Type B pancreatic cell (in vitro differentiated cells): ENCODE results near the gene TMED8. TPM values are rescaled to one million over a fixed set of nuclear protein-coding genes. Genes with fewer than 3 reads are reported as not detected.
"Not testable (repeated sequence)": the region's sequence is repeated elsewhere in the genome, so short reads cannot be mapped to it uniquely, and the experiment has no call there.

Experiments
- DNase-seq: peaks from one replicate; pipeline ENCODE4 v3.0.0; 2021; ENCODE audit warnings: mixed read lengths; ENCODE audit not compliant: unreplicated experiment; ENCODE audit errors: extremely low spot score
- H3K27ac Mint-ChIP-seq: 2 replicates; pipeline ENCODE4 v1.8.0; 2021; ENCODE audit warnings: mild to moderate bottlenecking, mixed read lengths
- H3K27me3 Mint-ChIP-seq: 2 replicates; pipeline ENCODE4 v1.8.0; 2021; ENCODE audit warnings: mixed read lengths
- H3K36me3 Mint-ChIP-seq: 2 replicates; pipeline ENCODE4 v1.8.0; 2021; ENCODE audit warnings: mixed read lengths
- H3K4me1 Mint-ChIP-seq: one replicate; pipeline ENCODE4 v1.8.0; 2021; ENCODE audit warnings: mixed read lengths; ENCODE audit not compliant: unreplicated experiment
- H3K4me3 Mint-ChIP-seq: 2 replicates; pipeline ENCODE4 v1.8.0; 2021; ENCODE audit warnings: mild to moderate bottlenecking, mixed read lengths
- H3K9me3 Mint-ChIP-seq: 2 replicates; pipeline ENCODE4 v1.8.0; 2021; ENCODE audit warnings: mixed read lengths
- total RNA-seq: library from RNA; stranded (reverse); gene quantifications from 2 replicates; pipeline ENCODE4 v1.2.1, GENCODE V29; 2021; ENCODE audit warnings: low replicate concordance
- TF ChIP-seq, protein P1 (sequence below): fragments of 200-600 bp; sonication (generic); conservative IDR thresholded peaks from 2 replicates; pipeline ENCODE4 v1.5.0; 2021; ENCODE audit warnings: antibody characterized with exemption, mild to moderate bottlenecking

Gene TMED8
- total RNA-seq, 1 donor from 2014 or later = 17.4 TPM

DNA sequence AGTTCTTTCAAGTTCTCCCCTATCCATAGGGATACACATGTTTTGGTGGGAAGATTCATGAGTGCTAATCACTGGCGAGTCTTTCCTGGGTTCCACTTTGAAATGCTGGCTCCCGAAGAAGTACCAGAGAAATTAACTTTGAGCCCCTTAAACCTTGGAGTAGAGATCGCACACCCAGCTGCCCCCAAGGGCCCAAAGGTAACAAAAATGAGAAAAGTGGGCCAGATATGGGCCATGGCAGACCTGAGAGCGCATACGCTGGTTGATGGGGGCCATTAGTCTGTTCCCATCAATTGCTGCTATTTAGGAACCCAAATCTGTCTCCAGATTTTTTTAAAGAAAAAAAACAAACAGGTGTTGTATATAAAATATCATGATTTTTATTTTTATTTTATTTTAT lies 53.9 kb downstream of the TMED8 start:
- no peaks in the 10 kb centered on the region for H3K27me3 Mint-ChIP-seq
- no peaks in the 10 kb centered on the region for H3K9me3 Mint-ChIP-seq
- no peak for DNase-seq
- peaks cover 22% of the 10 kb centered on the region for H3K4me1 Mint-ChIP-seq
- TF ChIP-seq, protein P1, sequence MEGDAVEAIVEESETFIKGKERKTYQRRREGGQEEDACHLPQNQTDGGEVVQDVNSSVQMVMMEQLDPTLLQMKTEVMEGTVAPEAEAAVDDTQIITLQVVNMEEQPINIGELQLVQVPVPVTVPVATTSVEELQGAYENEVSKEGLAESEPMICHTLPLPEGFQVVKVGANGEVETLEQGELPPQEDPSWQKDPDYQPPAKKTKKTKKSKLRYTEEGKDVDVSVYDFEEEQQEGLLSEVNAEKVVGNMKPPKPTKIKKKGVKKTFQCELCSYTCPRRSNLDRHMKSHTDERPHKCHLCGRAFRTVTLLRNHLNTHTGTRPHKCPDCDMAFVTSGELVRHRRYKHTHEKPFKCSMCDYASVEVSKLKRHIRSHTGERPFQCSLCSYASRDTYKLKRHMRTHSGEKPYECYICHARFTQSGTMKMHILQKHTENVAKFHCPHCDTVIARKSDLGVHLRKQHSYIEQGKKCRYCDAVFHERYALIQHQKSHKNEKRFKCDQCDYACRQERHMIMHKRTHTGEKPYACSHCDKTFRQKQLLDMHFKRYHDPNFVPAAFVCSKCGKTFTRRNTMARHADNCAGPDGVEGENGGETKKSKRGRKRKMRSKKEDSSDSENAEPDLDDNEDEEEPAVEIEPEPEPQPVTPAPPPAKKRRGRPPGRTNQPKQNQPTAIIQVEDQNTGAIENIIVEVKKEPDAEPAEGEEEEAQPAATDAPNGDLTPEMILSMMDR = no peak
- H3K27ac Mint-ChIP-seq = no peak overlapping the region
- no peaks in the 10 kb centered on the region for H3K36me3 Mint-ChIP-seq
- no peak overlapping the region for H3K4me3 Mint-ChIP-seq

DNA sequence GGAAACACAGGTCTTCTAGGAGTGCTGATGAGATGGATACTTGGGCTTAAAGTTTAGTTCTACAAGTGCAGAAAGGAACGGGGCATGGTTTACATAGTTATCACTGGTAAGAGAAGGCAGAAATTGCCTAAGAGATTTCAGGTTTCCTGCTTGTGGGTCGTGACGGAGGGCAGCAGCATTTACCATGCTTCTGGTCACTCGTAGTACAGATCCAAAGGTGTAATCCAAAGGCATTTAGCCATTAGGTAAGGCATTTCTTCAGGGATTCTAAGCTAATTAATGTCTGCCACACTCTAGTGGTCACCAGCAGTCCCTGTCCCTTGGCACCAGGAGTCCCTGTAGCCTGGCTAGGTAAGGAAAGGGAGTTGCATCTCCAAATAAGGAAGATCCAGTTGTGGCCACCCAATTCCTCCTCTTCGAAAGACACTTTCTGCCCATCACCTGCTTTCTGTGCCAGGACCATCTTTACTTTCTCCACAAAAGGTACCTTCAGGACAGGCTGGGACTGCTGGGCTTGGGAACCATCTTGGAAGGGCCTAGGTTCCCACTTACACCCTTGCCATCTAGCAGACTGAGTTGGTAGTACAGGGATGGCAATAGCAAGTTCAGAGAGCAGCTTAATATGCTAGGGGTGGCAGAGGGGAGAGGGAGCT lies 54.5 kb downstream of the TMED8 start:
- Mint-ChIP-seq H3K9me3 (no peaks in the 10 kb centered on the region), H3K4me3 (peak overlapping the region; percentile 98), H3K27ac (peak overlapping the region; percentile 100), H3K4me1 (peaks cover 28% of the 10 kb centered on the region), H3K27me3 (no peaks in the 10 kb centered on the region), H3K36me3 (no peaks in the 10 kb centered on the region)
- TF ChIP-seq, protein P1 = no peak
- DNase-seq = no peak

DNA sequence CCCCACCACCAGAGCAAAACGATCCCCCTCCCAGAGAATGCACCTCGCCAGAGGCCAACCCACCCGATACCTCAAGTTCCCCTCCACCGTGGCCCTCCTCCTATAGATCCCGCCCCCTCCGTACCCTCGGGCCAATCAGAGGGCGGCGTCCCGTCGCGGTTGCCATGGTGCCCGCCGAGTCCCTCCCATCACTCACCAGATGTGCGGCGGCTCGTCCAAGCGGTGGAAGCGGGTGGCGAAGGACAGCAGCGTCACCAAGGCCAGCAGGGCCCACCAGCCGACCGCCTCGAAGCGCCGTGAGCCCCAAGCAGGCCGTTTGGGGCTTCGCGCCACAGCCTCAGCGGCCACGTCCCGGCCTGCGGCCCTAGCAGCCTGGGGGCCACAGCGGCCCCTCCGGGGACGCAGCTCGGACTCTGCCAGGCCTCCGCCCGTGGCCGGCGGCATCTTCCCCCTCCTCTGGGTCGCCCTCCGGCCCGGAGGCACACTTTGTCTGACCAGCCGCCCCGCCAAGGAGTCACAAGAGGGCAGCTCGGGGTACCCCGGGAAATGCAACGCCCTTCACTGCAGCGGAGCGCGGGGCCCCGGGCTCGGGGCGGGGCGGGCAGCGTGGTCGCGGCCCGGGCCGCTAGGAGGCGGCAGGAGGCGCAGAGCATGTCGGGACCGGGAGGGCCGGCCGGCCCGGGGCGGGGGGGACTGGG lies 56.5 kb downstream of the TMED8 start, which contains the start of gene POMT2:
POMT2 (minus strand) TSS at position 646 of the 698 bp plus-strand sequence; CDS start at position 444, 202 bp downstream.
- peak within 1 kb of the TSS; percentile 98 for H3K4me3 Mint-ChIP-seq
- H3K27ac Mint-ChIP-seq = peak within 1 kb of the TSS; percentile 100
- H3K36me3 Mint-ChIP-seq = no peaks in the 10 kb centered on the region
- peak; percentile 95 for DNase-seq
- no peaks in the 10 kb centered on the region for H3K27me3 Mint-ChIP-seq
- peaks cover 30% of the 10 kb centered on the region for H3K4me1 Mint-ChIP-seq
- TF ChIP-seq, protein P1 = peak; percentile 77
- no peaks in the 10 kb centered on the region for H3K9me3 Mint-ChIP-seq

DNA sequence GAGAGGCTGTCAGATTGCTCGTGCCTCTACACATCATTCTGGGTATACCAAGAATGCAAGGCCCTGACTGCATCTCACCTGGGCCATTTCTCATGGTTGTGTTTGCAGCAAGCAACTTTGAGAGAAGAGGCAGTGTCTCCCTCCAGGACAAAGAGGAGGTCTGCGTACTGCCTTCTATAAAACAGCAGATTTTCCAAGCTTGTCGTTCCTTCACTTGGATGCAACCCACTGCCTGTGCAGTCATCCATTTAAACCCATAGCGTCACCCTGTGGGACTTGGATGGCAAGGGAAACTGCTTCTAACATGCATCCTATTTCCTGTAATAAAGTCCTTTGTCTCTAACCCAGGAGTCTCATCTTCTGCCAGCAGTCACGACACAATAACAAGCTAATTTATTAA lies 57.5 kb downstream of the TMED8 start:
- H3K36me3 Mint-ChIP-seq = no peaks in the 10 kb centered on the region
- TF ChIP-seq, protein P1 = no peak
- no peak for DNase-seq
- peaks cover 33% of the 10 kb centered on the region for H3K4me1 Mint-ChIP-seq
- H3K27me3 Mint-ChIP-seq = no peaks in the 10 kb centered on the region
- H3K27ac Mint-ChIP-seq = peak overlapping the region; percentile 93
- H3K9me3 Mint-ChIP-seq = no peaks in the 10 kb centered on the region
- peak overlapping the region; percentile 98 for H3K4me3 Mint-ChIP-seq

DNA sequence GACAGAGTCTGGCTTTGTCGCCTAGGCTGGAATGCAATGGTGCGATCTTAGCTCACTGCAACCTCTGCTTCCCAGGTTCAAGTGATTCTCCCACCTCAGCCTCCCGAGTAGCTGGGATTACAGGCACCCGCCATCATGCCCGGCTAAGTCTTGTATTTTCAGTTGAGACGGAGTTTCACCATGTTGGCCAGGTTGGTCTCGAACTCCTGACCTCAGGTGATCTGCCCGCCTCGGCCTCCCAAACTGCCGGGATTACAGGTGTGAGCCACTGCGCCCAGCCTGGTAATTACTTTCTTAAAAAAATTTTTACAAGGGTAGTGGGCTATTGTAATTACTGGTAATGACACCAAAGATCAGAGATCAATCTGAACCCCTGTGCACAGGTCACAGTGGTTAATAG lies 58.1 kb downstream of the TMED8 start:
- not testable (repeated sequence) for H3K27me3 Mint-ChIP-seq, H3K4me3 Mint-ChIP-seq, H3K36me3 Mint-ChIP-seq, DNase-seq, H3K27ac Mint-ChIP-seq, H3K9me3 Mint-ChIP-seq
- H3K4me1 Mint-ChIP-seq = peaks cover 38% of the 10 kb centered on the region

DNA sequence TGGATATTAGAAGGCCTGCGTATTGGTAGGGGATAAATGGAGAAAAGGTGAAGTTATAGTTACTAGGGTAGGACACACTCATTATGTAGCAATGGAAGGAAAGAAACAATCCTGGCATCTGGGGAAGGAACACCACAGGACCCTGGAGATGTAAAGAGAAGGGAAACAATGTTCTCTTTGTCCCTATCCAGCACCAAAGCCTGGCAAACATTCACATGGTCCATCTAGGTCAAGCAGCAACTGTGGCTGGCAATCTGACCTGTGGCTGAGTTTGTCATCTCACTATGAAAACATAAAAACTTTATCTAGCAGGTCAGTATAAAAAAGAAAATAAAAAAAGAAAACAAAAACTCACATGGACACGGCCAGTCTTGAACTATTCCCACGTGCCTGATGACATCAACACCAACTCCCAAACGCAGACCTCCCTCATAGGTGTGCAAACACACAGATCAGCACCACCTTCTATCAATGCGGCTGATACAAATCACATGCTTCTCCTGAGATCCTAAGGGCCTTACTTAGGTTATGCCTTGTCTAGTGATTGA lies 58.8 kb downstream of the TMED8 start:
- Mint-ChIP-seq H3K9me3 (no peaks in the 10 kb centered on the region), H3K4me1 (peaks cover 43% of the 10 kb centered on the region), H3K36me3 (no peaks in the 10 kb centered on the region), H3K4me3 (peak overlapping the region; percentile 42), H3K27ac (no peak overlapping the region), H3K27me3 (no peaks in the 10 kb centered on the region)
- TF ChIP-seq, protein P1 = no peak
- no peak for DNase-seq
